WTC11 (cell line): ENCODE measurements around the gene AGBL1. TPM values are rescaled to one million over a fixed set of nuclear protein-coding genes. Genes with fewer than 3 reads are reported as not detected.

Source experiments
- ATAC-seq: fragments of 200-7000 bp; cut with Tn5 transposase; 2 replicates; pipeline ENCODE4 v1.10.0; 2021; ENCODE audit warnings: mild to moderate bottlenecking, moderate library complexity
- CTCF ChIA-PET: fragments of 300-600 bp; sonication (Branson Sonifier 250); formaldehyde crosslinking; loops from one replicate; lab custom pipeline; 2021; ENCODE audit warnings: antibody characterized with exemption; lab: Charles Lee
- POLR2A ChIA-PET: fragments of 350-600 bp; sonication (Branson Sonifier 250); formaldehyde crosslinking; loops from one replicate; lab custom pipeline; 2021; ENCODE audit warnings: antibody characterized with exemption; lab: Charles Lee
- DNase-seq: peaks from one replicate; pipeline ENCODE4 v3.0.0; 2021; ENCODE audit warnings: low spot score
- H3K27ac Mint-ChIP-seq: 2 replicates; pipeline ENCODE4 v1.8.0; 2021; ENCODE audit warnings: mixed read lengths
- H3K27me3 Mint-ChIP-seq: 2 replicates; pipeline ENCODE4 v1.8.0; 2021; ENCODE audit warnings: low read depth, mild to moderate bottlenecking, moderate library complexity, mixed read lengths
- H3K36me3 Mint-ChIP-seq: 2 replicates; pipeline ENCODE4 v1.8.0; 2021; ENCODE audit warnings: mixed read lengths
- H3K4me1 Mint-ChIP-seq: 2 replicates; pipeline ENCODE4 v1.8.0; 2022; ENCODE audit warnings: mixed read lengths
- H3K4me3 Mint-ChIP-seq: 2 replicates; pipeline ENCODE4 v1.8.0; 2021; ENCODE audit warnings: mild to moderate bottlenecking, moderate library complexity, mixed read lengths
- H3K9me3 Mint-ChIP-seq: 2 replicates; pipeline ENCODE4 v1.8.0; 2021; ENCODE audit warnings: mixed read lengths
- AFF4 ChIP-seq: sonication (generic); formaldehyde crosslinking; IDR thresholded peaks from 2 replicates; pipeline ENCODE4 v1.8.1; 2023; ENCODE audit warnings: mild to moderate bottlenecking, missing genetic modification reagents, borderline replicate concordance
- AR ChIP-seq: fragments of 250-450 bp; sonication (Bioruptor Pico); IDR thresholded peaks from 2 replicates; pipeline ENCODE4 v1.9.0; 2021; ENCODE audit warnings: mild to moderate bottlenecking
- ATF3 ChIP-seq: sonication (generic); formaldehyde crosslinking; conservative IDR thresholded peaks from 2 replicates; pipeline ENCODE4 v1.8.1; 2022; ENCODE audit warnings: mild to moderate bottlenecking, missing genetic modification reagents
- ATF6 ChIP-seq: sonication (generic); formaldehyde crosslinking; IDR thresholded peaks from 2 replicates; pipeline ENCODE4 v1.8.1; 2023; ENCODE audit warnings: mild to moderate bottlenecking, missing genetic modification reagents
- CDX4 ChIP-seq: fragments of 250-450 bp; sonication (Bioruptor Pico); IDR thresholded peaks from 2 replicates; pipeline ENCODE4 v1.9.0; 2021; ENCODE audit warnings: moderate library complexity, mild to moderate bottlenecking, inconsistent platforms, borderline replicate concordance
- E2F4 ChIP-seq: sonication (generic); formaldehyde crosslinking; IDR thresholded peaks from 2 replicates; pipeline ENCODE4 v1.8.1; 2022; ENCODE audit warnings: low read depth, mild to moderate bottlenecking, moderate library complexity, missing genetic modification reagents, borderline replicate concordance
- ELF4 ChIP-seq: sonication (generic); formaldehyde crosslinking; IDR thresholded peaks from 2 replicates; pipeline ENCODE4 v1.8.1; 2022; ENCODE audit warnings: low read depth, mild to moderate bottlenecking, moderate library complexity, missing genetic modification reagents
- ESRRA ChIP-seq: sonication (generic); formaldehyde crosslinking; IDR thresholded peaks from 2 replicates; pipeline ENCODE4 v1.8.1; 2022; ENCODE audit warnings: mild to moderate bottlenecking, missing genetic modification reagents, borderline replicate concordance
- FOXP1 ChIP-seq: sonication (generic); formaldehyde crosslinking; IDR thresholded peaks from 2 replicates; pipeline ENCODE4 v1.8.0; 2022; ENCODE audit warnings: missing genetic modification reagents, mild to moderate bottlenecking, moderate library complexity, borderline replicate concordance
- GRHL2 ChIP-seq: fragments of 250-450 bp; sonication (Bioruptor Pico); IDR thresholded peaks from 2 replicates; pipeline ENCODE4 v1.8.0; 2022; ENCODE audit warnings: mild to moderate bottlenecking, moderate library complexity; ENCODE audit not compliant: insufficient replicate concordance, severe bottlenecking
- JAZF1 ChIP-seq: fragments of 250-450 bp; sonication (Bioruptor Pico); IDR thresholded peaks from 2 replicates; pipeline ENCODE4 v1.9.0; 2021; ENCODE audit warnings: moderate library complexity, mild to moderate bottlenecking, inconsistent platforms
- MXD4 ChIP-seq: fragments of 250-450 bp; sonication (Bioruptor Pico); IDR thresholded peaks from 2 replicates; pipeline ENCODE4 v1.8.0; 2021; ENCODE audit warnings: mild to moderate bottlenecking, moderate library complexity, borderline replicate concordance
- NFATC4 ChIP-seq: fragments of 250-450 bp; sonication (Bioruptor Pico); IDR thresholded peaks from 2 replicates; pipeline ENCODE4 v1.9.0; 2021; ENCODE audit warnings: mild to moderate bottlenecking
- NR3C1 ChIP-seq: sonication (generic); formaldehyde crosslinking; conservative IDR thresholded peaks from 2 replicates; pipeline ENCODE4 v1.8.1; 2023; ENCODE audit warnings: low read depth, mild to moderate bottlenecking, missing genetic modification reagents
- SMAD4 ChIP-seq: sonication (generic); formaldehyde crosslinking; IDR thresholded peaks from 2 replicates; pipeline ENCODE4 v1.8.0; 2022; ENCODE audit warnings: mild to moderate bottlenecking, missing genetic modification reagents
- SP1 ChIP-seq: sonication (generic); formaldehyde crosslinking; conservative IDR thresholded peaks from 2 replicates; pipeline ENCODE4 v1.8.1; 2022; ENCODE audit warnings: missing genetic modification reagents
- USF1 ChIP-seq: sonication (generic); formaldehyde crosslinking; IDR thresholded peaks from 2 replicates; pipeline ENCODE4 v1.8.0; 2022; ENCODE audit warnings: mild to moderate bottlenecking, missing genetic modification reagents
- USF2 ChIP-seq: sonication (generic); formaldehyde crosslinking; IDR thresholded peaks from 2 replicates; pipeline ENCODE4 v1.8.1; 2023; ENCODE audit warnings: mild to moderate bottlenecking, missing genetic modification reagents, moderate library complexity
- ZNF232 ChIP-seq: sonication (generic); formaldehyde crosslinking; IDR thresholded peaks from 2 replicates; pipeline ENCODE4 v1.8.0; 2022; ENCODE audit warnings: mild to moderate bottlenecking, missing genetic modification reagents
- ZNF317 ChIP-seq: sonication (generic); formaldehyde crosslinking; IDR thresholded peaks from 2 replicates; pipeline ENCODE4 v1.8.1; 2023; ENCODE audit warnings: low read depth, mild to moderate bottlenecking, moderate library complexity, missing genetic modification reagents, borderline replicate concordance
- total RNA-seq: library from RNA; stranded (reverse); gene quantifications from 3 replicates; pipeline ENCODE4 v1.2.3, GENCODE V29; 2021

AGBL1 gene
- total RNA-seq, 1 experiment from 2014 or later = not detected

DNA sequence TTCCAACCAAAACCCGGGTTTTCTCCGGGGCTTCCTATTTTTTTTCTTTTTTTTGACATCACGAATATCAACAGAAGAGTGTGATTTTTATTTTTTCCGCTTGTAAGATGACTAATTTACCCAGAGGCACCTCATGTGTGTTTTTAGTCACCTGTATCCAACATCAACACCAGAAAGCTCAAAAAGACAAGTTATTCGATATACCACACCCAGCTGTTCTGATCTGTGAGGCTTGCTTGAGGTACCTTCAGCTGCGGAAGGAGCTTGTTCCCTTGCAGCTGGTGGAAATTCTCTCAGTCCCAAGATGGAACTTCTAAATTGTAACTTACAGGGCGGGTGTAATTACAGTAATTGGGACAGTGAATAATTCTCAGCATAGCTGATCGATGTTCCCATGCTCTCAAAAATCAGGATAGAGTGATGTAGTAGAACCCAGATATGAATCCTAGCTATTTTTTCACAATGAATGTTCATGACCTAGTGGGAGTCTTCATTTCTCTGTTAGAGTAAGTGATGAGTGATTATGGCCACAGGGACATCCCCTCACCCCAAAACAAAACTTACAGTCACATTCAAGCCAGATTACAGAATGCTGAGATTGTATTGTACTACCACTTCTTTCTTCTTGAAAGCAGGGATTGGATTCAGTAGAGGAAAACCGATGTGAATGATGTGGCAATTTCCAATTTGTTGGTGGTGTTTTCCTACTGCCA, 232.1 kb downstream of the AGBL1 start:
- ChIA-PET CTCF (interaction anchor here (1.6 kb wide), 1 partner anchor 453 kb away, joined by 4 read pairs; no protein-coding TSS in a partner anchor), POLR2A (no interaction called here)
- H3K4me3 Mint-ChIP-seq = no peak overlapping the region
- DNase-seq (no peak), ATAC-seq (no peak)
- no peak overlapping the region for H3K27ac Mint-ChIP-seq
- H3K4me1 Mint-ChIP-seq = peaks cover 21% of the 10 kb centered on the region
- H3K36me3 Mint-ChIP-seq = no peaks in the 10 kb centered on the region
- TF ChIP-seq ATF6 (CRISPR knock-in tag) = no peak
- no peak for TF ChIP-seq GRHL2 (CRISPR knock-in tag)
- TF ChIP-seq CDX4 (CRISPR knock-in tag) = no peak
- TF ChIP-seq E2F4 (CRISPR knock-in tag) = no peak
- TF ChIP-seq FOXP1 = no peak
- TF ChIP-seq SMAD4 (CRISPR knock-in tag) = no peak
- TF ChIP-seq AR = no peak
- TF ChIP-seq AFF4 = no peak
- no peak for TF ChIP-seq NR3C1
- H3K9me3 Mint-ChIP-seq = peaks cover 15% of the 10 kb centered on the region; the same call in 1 of the 2 replicates
- H3K27me3 Mint-ChIP-seq = peaks cover 3% of the 10 kb centered on the region

- no peak for TF ChIP-seq NR3C1
- TF ChIP-seq SP1 (CRISPR knock-in tag) = no peak
- no peak for TF ChIP-seq USF2 (CRISPR knock-in tag)
- TF ChIP-seq ESRRA (CRISPR knock-in tag) = no peak
- TF ChIP-seq MXD4 (CRISPR knock-in tag) = no peak
- TF ChIP-seq ZNF317 = no peak
- no peak for TF ChIP-seq ZNF232 (CRISPR knock-in tag)
- no peak for TF ChIP-seq ELF4 (CRISPR knock-in tag)
- no peak for TF ChIP-seq USF1 (CRISPR knock-in tag)
- TF ChIP-seq JAZF1 (CRISPR knock-in tag) = no peak
- no peak for TF ChIP-seq ATF3 (CRISPR knock-in tag)
- TF ChIP-seq NFATC4 = no peak
- CTCF ChIA-PET = interaction anchor here (1.6 kb wide), 1 partner anchor 454 kb away, joined by 4 read pairs; no protein-coding TSS in a partner anchor
- peaks cover 27% of the 10 kb centered on the region for H3K4me1 Mint-ChIP-seq
- no peak overlapping the region for H3K4me3 Mint-ChIP-seq
- H3K27ac Mint-ChIP-seq = no peak overlapping the region
- ATAC-seq (no peak), DNase-seq (no peak)
- no peaks in the 10 kb centered on the region for H3K36me3 Mint-ChIP-seq
- peaks cover 14% of the 10 kb centered on the region; the same call in 1 of the 2 replicates for H3K9me3 Mint-ChIP-seq
- H3K27me3 Mint-ChIP-seq = no peaks in the 10 kb centered on the region
- POLR2A ChIA-PET = interaction anchor here (0.5 to 0.6 kb wide), 2 partner anchors 42 to 70 kb away, joined by 3 read pairs; no protein-coding TSS in a partner anchor
Measured at GRCh38 chr15:86312486-86312885, 232.8 kb downstream of the AGBL1 start.
